Osteocyte (in vitro differentiated cells): ENCODE measurements around the gene MYH10. TPM values are rescaled to one million over a fixed set of nuclear protein-coding genes. Genes with fewer than 3 reads are reported as not detected.

Experiments used
- DNase-seq: peaks from one replicate; pipeline ENCODE4 v3.0.0; 2021; ENCODE audit warnings: mixed read lengths; ENCODE audit not compliant: unreplicated experiment; ENCODE audit errors: extremely low spot score
- H3K27ac Mint-ChIP-seq: one replicate; pipeline ENCODE4 v1.8.0; 2021; ENCODE audit warnings: mild to moderate bottlenecking, mixed read lengths; ENCODE audit not compliant: unreplicated experiment
- H3K27me3 Mint-ChIP-seq: one replicate; pipeline ENCODE4 v1.8.0; 2021; ENCODE audit warnings: mixed read lengths; ENCODE audit not compliant: unreplicated experiment
- H3K36me3 Mint-ChIP-seq: one replicate; pipeline ENCODE4 v1.8.0; 2021; ENCODE audit warnings: mixed read lengths; ENCODE audit not compliant: unreplicated experiment
- H3K4me1 Mint-ChIP-seq: one replicate; pipeline ENCODE4 v1.8.0; 2021; ENCODE audit warnings: mixed read lengths; ENCODE audit not compliant: unreplicated experiment
- H3K4me3 Mint-ChIP-seq: one replicate; pipeline ENCODE4 v1.8.0; 2021; ENCODE audit warnings: mild to moderate bottlenecking, moderate library complexity, mixed read lengths; ENCODE audit not compliant: unreplicated experiment
- H3K9me3 Mint-ChIP-seq: one replicate; pipeline ENCODE4 v1.8.0; 2021; ENCODE audit warnings: mixed read lengths; ENCODE audit not compliant: unreplicated experiment
- CTCF ChIP-seq: fragments of 200-600 bp; sonication (generic); IDR thresholded peaks from 2 replicates; pipeline ENCODE4 v1.5.0; 2021; ENCODE audit warnings: antibody characterized with exemption, mild to moderate bottlenecking, moderate library complexity
- total RNA-seq: library from RNA; stranded (reverse); gene quantifications from 2 replicates; pipeline ENCODE4 v1.2.1, GENCODE V29; 2021

Gene MYH10
- total RNA-seq, 1 donor from 2014 or later: 110 TPM

- H3K4me3 Mint-ChIP-seq: no peak overlapping the region
Measured at GRCh38 chr17:8426802-8427201, 203.7 kb downstream of the MYH10 start.

DNA sequence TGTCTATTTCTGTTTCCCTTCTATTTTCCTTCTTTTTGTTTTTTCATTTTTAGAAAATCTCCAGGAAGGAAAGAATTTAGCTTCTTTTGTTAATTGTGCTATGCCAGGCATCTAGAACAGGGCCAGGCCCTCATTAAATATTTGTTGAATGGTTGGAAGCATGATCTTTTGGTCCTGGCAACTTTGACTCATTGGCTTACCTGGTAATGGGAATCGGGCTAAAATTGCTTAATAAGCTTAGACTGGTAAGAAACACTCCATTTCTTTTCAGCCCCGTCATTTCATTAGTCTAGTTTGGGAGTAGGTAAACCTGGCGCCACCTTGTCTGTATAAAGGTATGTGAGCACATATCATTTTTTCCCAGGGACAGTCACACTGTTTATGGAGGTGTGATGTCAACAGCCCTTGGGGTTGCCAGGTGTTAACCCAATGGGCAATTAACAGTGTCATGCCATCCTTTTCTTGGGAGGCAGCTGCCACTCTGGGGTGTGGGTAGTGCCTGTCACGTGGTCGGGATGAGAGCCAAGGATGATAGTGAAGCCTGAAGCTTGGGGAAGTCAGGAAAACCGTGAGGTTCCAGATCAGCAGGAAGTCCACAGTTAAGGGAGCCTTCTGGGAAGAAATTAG is 204.3 kb downstream of the MYH10 start:
- H3K4me3 Mint-ChIP-seq: no peak overlapping the region
- no peak overlapping the region for H3K27ac Mint-ChIP-seq
- DNase-seq: no peak
- H3K9me3 Mint-ChIP-seq: no peaks in the 10 kb centered on the region
- no peaks in the 10 kb centered on the region for H3K36me3 Mint-ChIP-seq
- peaks cover 26% of the 10 kb centered on the region for H3K27me3 Mint-ChIP-seq
- no peaks in the 10 kb centered on the region for H3K4me1 Mint-ChIP-seq
- no peak for TF ChIP-seq CTCF

More at GRCh38 chr17:8426802-8427201, 203.7 kb downstream of the MYH10 start:
- TF ChIP-seq CTCF: no peak
- Mint-ChIP-seq H3K9me3 (no peaks in the 10 kb centered on the region), H3K27me3 (peaks cover 20% of the 10 kb centered on the region), H3K27ac (no peak overlapping the region), H3K4me1 (no peaks in the 10 kb centered on the region), H3K36me3 (no peaks in the 10 kb centered on the region)
- DNase-seq: no peak

Other genes with a start within 250 kb of the MYH10 start
- gene RPL26, start 247.5 kb downstream of the MYH10 start, total RNA-seq: 1,600 and 1,654 TPM in 2 replicates
- gene RNF222, start 232.9 kb downstream of the MYH10 start, total RNA-seq: not detected in 2 replicates
- 68.2 and 74.2 TPM in 2 replicates for gene NDEL1, start 194.8 kb downstream of the MYH10 start, total RNA-seq
- gene CCDC42, start 114.1 kb upstream of the MYH10 start, total RNA-seq: not detected in 2 replicates
- gene SPDYE4, start 127.8 kb upstream of the MYH10 start, total RNA-seq: not detected in 2 replicates
- not detected in 2 replicates for gene MFSD6L, start 168.6 kb upstream of the MYH10 start, total RNA-seq
- gene PIK3R6, start 236.9 kb upstream of the MYH10 start, total RNA-seq: not detected in 2 replicates